T-cell (primary cell): ENCODE measurements around the gene MYH15. TPM values are rescaled to one million over a fixed set of nuclear protein-coding genes. Genes with fewer than 3 reads are reported as not detected.

Experiments used
- ATAC-seq, 4 experiments: fragments of 200-7000 bp in 3 of 4; fragments of 150-1000 bp in 1 of 4; cut with Tn5 transposase; replicated peaks in 1 of 4; 1 replicate in 3 of 4; 2 replicates in 1 of 4; pipeline ENCODE4 v1.10.0; 2021; ENCODE audit warnings: moderate library complexity in 3 of 4, mild to moderate bottlenecking in 2 of 4, moderate number of reproducible peaks in 1 of 4
- CTCF ChIA-PET, 2 donors: fragments of 300-600 bp; sonication (Branson Sonifier 250); formaldehyde crosslinking; loops; one replicate each; lab custom pipeline; 2022; ENCODE audit warnings: antibody characterized with exemption in 2 of 2; lab: Charles Lee
- POLR2A ChIA-PET, 2 donors: fragments of 300-600 bp; sonication (Branson Sonifier 250); formaldehyde crosslinking; loops; one replicate each; lab custom pipeline; 2022; ENCODE audit warnings: antibody characterized with exemption in 2 of 2; lab: Charles Lee
- DNase-seq, 35 experiments: peaks; one replicate each; pipeline versions ENCODE4 v3.0.0 to v3.0.0-alpha.2; 2013 to 2023
- H3K27ac ChIP-seq: one replicate; pipeline ENCODE4 v1.5.1; 2013; ENCODE audit warnings: low read length
- H3K27me3 ChIP-seq, 2 experiments: replicated peaks in 1 of 2; 1 replicate in 1 of 2; 2 replicates in 1 of 2; pipeline versions ENCODE4 v1.6.1 to v1.7.0; 2013; ENCODE audit warnings: low read length in 1 of 2, mixed read lengths in 1 of 2; ENCODE audit not compliant: control insufficient read depth in 2 of 2, insufficient read depth in 2 of 2; ENCODE audit errors: extremely low read depth in 1 of 2
- H3K36me3 ChIP-seq, 2 donors: 1 replicate in 1 of 2; 2 replicates in 1 of 2; pipeline versions ENCODE4 v1.6.1 to v1.7.0; 2013; ENCODE audit warnings: low read length in 1 of 2; ENCODE audit not compliant: control insufficient read depth in 2 of 2, insufficient read depth in 1 of 2; ENCODE audit errors: extremely low read depth in 1 of 2
- H3K4me1 ChIP-seq, 2 experiments: 1 replicate in 1 of 2; 2 replicates in 1 of 2; pipeline versions ENCODE4 v1.6.1 to v1.7.0; 2013; ENCODE audit warnings: low read length in 2 of 2, mixed read lengths in 1 of 2; ENCODE audit not compliant: insufficient read depth in 2 of 2, control insufficient read depth in 1 of 2; ENCODE audit errors: extremely low read depth in 1 of 2
- H3K4me3 ChIP-seq, 2 donors: 1 replicate in 1 of 2; 2 replicates in 1 of 2; pipeline versions ENCODE4 v1.5.1 to v1.7.0; 2013; ENCODE audit warnings: mild to moderate bottlenecking in 2 of 2, low read length in 1 of 2, moderate library complexity in 1 of 2; ENCODE audit not compliant: control insufficient read depth in 1 of 2; ENCODE audit errors: extremely low read depth in 1 of 2
- H3K9me3 ChIP-seq: 2 replicates; pipeline ENCODE4 v1.7.0; 2013
- H3K27ac Mint-ChIP-seq, 2 donors: one replicate each; pipeline ENCODE4 v1.8.0; 2020 to 2021; ENCODE audit warnings: mild to moderate bottlenecking in 2 of 2, mixed read lengths in 2 of 2
- H3K27me3 Mint-ChIP-seq, 2 donors: one replicate each; pipeline ENCODE4 v1.8.0; 2021 to 2022; ENCODE audit warnings: mixed read lengths in 2 of 2
- H3K36me3 Mint-ChIP-seq: one replicate; pipeline ENCODE4 v1.8.0; 2021; ENCODE audit warnings: mixed read lengths
- H3K4me1 Mint-ChIP-seq, 3 donors: one replicate each; pipeline ENCODE4 v1.8.0; 2020 to 2022; ENCODE audit warnings: mixed read lengths in 3 of 3, mild to moderate bottlenecking in 1 of 3
- H3K4me3 Mint-ChIP-seq, 3 donors: one replicate each; pipeline ENCODE4 v1.8.0; 2020 to 2022; ENCODE audit warnings: mild to moderate bottlenecking in 3 of 3, mixed read lengths in 3 of 3, moderate library complexity in 3 of 3
- H3K9me3 Mint-ChIP-seq, 3 donors: one replicate each; pipeline ENCODE4 v1.8.0; 2020 to 2022; ENCODE audit warnings: mixed read lengths in 3 of 3
- WGBS: methylation state at CpG from one replicate; pipeline ENCODE4 v1.1.5; 2013; ENCODE audit warnings: missing lambda C conversion rate; ENCODE audit not compliant: insufficient coverage; 5-methylcytosine and 5-hydroxymethylcytosine counted together
- total RNA-seq, 35 experiments: library from RNA in 6 of 35; stranded (reverse) in 6 of 35; fragments of 120-200 nt in 1 of 35; gene quantifications; one replicate each; pipeline versions ENCODE4 v1.2.1 to v1.2.4 and lab custom pipeline; 2013 to 2026

The MYH15 gene
- total RNA-seq, 5 donors from 2014 or later (not counting 1 experiment from before 2014, with no cell fraction given): 0.07 to 0.18 (median 0.11) TPM; not detected in 1

GRCh38 chr3:108377384-108377783 lies 133.0 kb downstream of the MYH15 start:
- Histone ChIP-seq H3K4me1 (no peaks in the 10 kb centered on the region), H3K27ac (no peak overlapping the region), H3K4me3 (no peak overlapping the region), H3K9me3 (no peaks in the 10 kb centered on the region), H3K36me3 (no peaks in the 10 kb centered on the region), H3K27me3 (no peaks in the 10 kb centered on the region)
- ChIA-PET POLR2A (no interaction called here), CTCF (interaction anchor here in 1 of 2 donors (0.6 kb wide), 1 partner anchor 288 kb away, joined by 3 read pairs; no protein-coding TSS in a partner anchor)
- DNase-seq (no peak), ATAC-seq (no peak)
- H3K9me3 Mint-ChIP-seq: no peaks in the 10 kb centered on the region
- no peak overlapping the region for H3K4me3 Mint-ChIP-seq
- WGBS: 91% methylated on average over 1 of the region's 1 CpG
- H3K4me1 Mint-ChIP-seq: no peaks in the 10 kb centered on the region
- H3K27me3 Mint-ChIP-seq: no peaks in the 10 kb centered on the region
- H3K36me3 Mint-ChIP-seq: no peaks in the 10 kb centered on the region
- no peak overlapping the region for H3K27ac Mint-ChIP-seq

DNA sequence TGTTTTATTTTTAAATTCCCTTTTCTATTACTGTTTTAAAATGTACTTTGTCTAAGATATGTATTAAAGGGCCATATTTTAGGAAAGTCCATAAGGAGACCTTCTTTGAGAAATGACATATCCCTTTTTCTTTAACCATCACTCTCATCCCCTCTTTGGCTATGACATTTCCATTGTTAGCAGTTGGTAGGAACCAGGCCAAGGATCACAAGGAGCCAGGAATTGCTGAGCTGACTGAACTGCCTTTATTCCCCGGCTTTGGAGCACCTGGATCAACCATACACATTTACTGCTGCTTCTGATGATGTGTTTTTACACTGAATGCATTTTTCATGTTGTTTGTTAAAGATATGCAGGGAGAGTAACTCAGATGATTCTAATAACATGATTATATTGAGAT lies 134.4 kb downstream of the MYH15 start:
- CTCF ChIA-PET: no interaction called here
- Mint-ChIP-seq H3K4me1 (no peaks in the 10 kb centered on the region), H3K27me3 (no peaks in the 10 kb centered on the region)

GRCh38 chr3:108359011-108359410 lies 151.4 kb downstream of the MYH15 start:
- Histone ChIP-seq H3K4me1 (no peaks in the 10 kb centered on the region), H3K27me3 (no peaks in the 10 kb centered on the region), H3K9me3 (no peaks in the 10 kb centered on the region), H3K36me3 (no peaks in the 10 kb centered on the region), H3K4me3 (no peak overlapping the region), H3K27ac (no peak overlapping the region)
- H3K4me3 Mint-ChIP-seq: no peak overlapping the region
- H3K36me3 Mint-ChIP-seq: no peaks in the 10 kb centered on the region
- WGBS: no CpG with 5 or more reads among the region's 2 CpGs
- no peak for ATAC-seq
- DNase-seq: no peak
- ChIA-PET CTCF (no interaction called here), POLR2A (no interaction called here)
- H3K27me3 Mint-ChIP-seq: no peaks in the 10 kb centered on the region
- no peak overlapping the region for H3K27ac Mint-ChIP-seq
- no peaks in the 10 kb centered on the region for H3K4me1 Mint-ChIP-seq
- H3K9me3 Mint-ChIP-seq: no peaks in the 10 kb centered on the region

More for the DNA sequence above, 134.4 kb downstream of the MYH15 start:
- Histone ChIP-seq H3K4me1 (no peaks in the 10 kb centered on the region), H3K9me3 (no peaks in the 10 kb centered on the region), H3K36me3 (no peaks in the 10 kb centered on the region), H3K27ac (no peak overlapping the region), H3K27me3 (no peaks in the 10 kb centered on the region), H3K4me3 (no peak overlapping the region)
- Mint-ChIP-seq H3K36me3 (no peaks in the 10 kb centered on the region), H3K9me3 (no peaks in the 10 kb centered on the region), H3K4me3 (no peak overlapping the region), H3K27ac (no peak overlapping the region)
- no peak for DNase-seq
- WGBS: no CpG with 5 or more reads among the region's 1 CpG
- ATAC-seq: no peak
- POLR2A ChIA-PET: no interaction called here

GRCh38 chr3:108357042-108357441 lies 153.4 kb downstream of the MYH15 start:
- ChIA-PET POLR2A (no interaction called here), CTCF (interaction anchor here in 1 of 2 donors (0.9 kb wide), 1 partner anchor 42 kb away, joined by 3 read pairs; no protein-coding TSS in a partner anchor)
- no peak for ATAC-seq
- no peak overlapping the region for H3K4me3 ChIP-seq
- H3K27ac Mint-ChIP-seq: no peak overlapping the region
- no peak overlapping the region for H3K4me3 Mint-ChIP-seq
- no peak overlapping the region for H3K27ac ChIP-seq
- no peaks in the 10 kb centered on the region for H3K9me3 ChIP-seq
- H3K27me3 ChIP-seq: no peaks in the 10 kb centered on the region
- H3K36me3 Mint-ChIP-seq: no peaks in the 10 kb centered on the region
- H3K4me1 ChIP-seq: no peaks in the 10 kb centered on the region
- DNase-seq: no peak
- 83% methylated on average over 1 of the region's 2 CpGs for WGBS
- no peaks in the 10 kb centered on the region for H3K36me3 ChIP-seq
- no peaks in the 10 kb centered on the region for H3K4me1 Mint-ChIP-seq
- H3K9me3 Mint-ChIP-seq: no peaks in the 10 kb centered on the region
- no peaks in the 10 kb centered on the region for H3K27me3 Mint-ChIP-seq

- CTCF ChIA-PET: no interaction called here
- H3K9me3 Mint-ChIP-seq: no peaks in the 10 kb centered on the region
- H3K27me3 Mint-ChIP-seq: no peaks in the 10 kb centered on the region
- H3K27ac Mint-ChIP-seq: no peak overlapping the region
- POLR2A ChIA-PET: no interaction called here
- no peak for DNase-seq
- H3K36me3 Mint-ChIP-seq: no peaks in the 10 kb centered on the region
- Histone ChIP-seq H3K27me3 (no peaks in the 10 kb centered on the region), H3K27ac (no peak overlapping the region), H3K9me3 (no peaks in the 10 kb centered on the region), H3K4me1 (no peaks in the 10 kb centered on the region), H3K4me3 (no peak overlapping the region), H3K36me3 (no peaks in the 10 kb centered on the region)
- H3K4me3 Mint-ChIP-seq: no peak overlapping the region
- no peak for ATAC-seq
- no peaks in the 10 kb centered on the region for H3K4me1 Mint-ChIP-seq
- no CpG with 5 or more reads among the region's 1 CpG for WGBS
Observed at GRCh38 chr3:108354562-108354961, 155.8 kb downstream of the MYH15 start.

DNA sequence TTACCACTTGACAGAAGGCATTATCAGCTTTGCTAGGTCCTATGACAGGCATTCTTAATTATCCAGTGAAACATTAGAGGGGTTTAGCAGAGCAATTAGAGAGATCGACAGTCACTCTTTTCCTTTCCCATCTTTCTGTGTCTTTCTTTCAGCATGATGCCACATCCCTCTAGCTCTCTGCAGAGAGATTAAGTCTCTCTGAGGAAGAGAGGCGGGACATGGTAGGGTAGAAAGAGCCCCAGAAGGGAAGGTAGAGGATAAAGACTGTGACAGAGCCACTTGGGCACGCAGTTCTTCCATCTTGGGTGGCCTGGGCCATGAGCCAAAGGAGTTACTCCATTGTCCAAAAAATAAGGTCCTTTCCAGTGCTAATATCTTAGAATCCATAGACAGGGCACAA lies 158.2 kb downstream of the MYH15 start:
- H3K27me3 ChIP-seq: no peaks in the 10 kb centered on the region
- H3K9me3 ChIP-seq: no peaks in the 10 kb centered on the region
- ChIA-PET CTCF (no interaction called here), POLR2A (no interaction called here)
- H3K4me1 ChIP-seq: no peaks in the 10 kb centered on the region
- DNase-seq (no peak), ATAC-seq (no peak)
- H3K4me3 ChIP-seq: no peak overlapping the region
- no peak overlapping the region for H3K27ac Mint-ChIP-seq
- H3K27me3 Mint-ChIP-seq: peaks cover 1 to 3% of the 10 kb centered on the region in 2 donors
- no peaks in the 10 kb centered on the region for H3K36me3 ChIP-seq
- 60% methylated on average over 1 of the region's 3 CpGs for WGBS
- peaks cover 0 to 5% (median 4%) of the 10 kb centered on the region in 3 donors for H3K9me3 Mint-ChIP-seq
- H3K4me1 Mint-ChIP-seq: no peaks in the 10 kb centered on the region
- no peak overlapping the region for H3K27ac ChIP-seq
- peaks cover 5% of the 10 kb centered on the region for H3K36me3 Mint-ChIP-seq
- no peak overlapping the region for H3K4me3 Mint-ChIP-seq
